ENCODE data around the gene MS4A2.

- TF ChIP-seq CTCF (IDR thresholded peaks at IDR 0.05) (no peak), POLR2A (IDR thresholded peaks at IDR 0.05) (no peak)
These were observed 22.7 kb upstream of the MS4A2 start for GRCh38 chr11:60065801-60066200.
